HepG2 (cell line): ENCODE results near the gene MYH10. TPM values are rescaled to one million over a fixed set of nuclear protein-coding genes. Genes with fewer than 3 reads are reported as not detected.

Source experiments
- AKAP8 ChIP-seq: sonication (generic); formaldehyde crosslinking; IDR thresholded peaks from 2 replicates; pipeline ENCODE4 v1.5.1; 2020; ENCODE audit warnings: mild to moderate bottlenecking, missing genetic modification reagents
- FOXA3 ChIP-seq: IDR thresholded peaks from 2 replicates; pipeline ENCODE4 v1.6.1; 2016; ENCODE audit warnings: missing genetic modification reagents, missing compliant biosample characterization
- KMT2B ChIP-seq: IDR thresholded peaks from 2 replicates; pipeline ENCODE4 v1.6.1; 2016; ENCODE audit warnings: missing genetic modification reagents, missing compliant biosample characterization
- MAFF ChIP-seq: IDR thresholded peaks from 2 replicates; pipeline ENCODE4 v1.6.1; 2011; ENCODE audit warnings: low read depth, low read length, improper control_type of control experiment
- NPAS2 ChIP-seq: sonication (generic); formaldehyde crosslinking; IDR thresholded peaks from 2 replicates; pipeline ENCODE4 v1.8.0; 2022; ENCODE audit warnings: mild to moderate bottlenecking, missing genetic modification reagents, borderline replicate concordance
- TOE1 ChIP-seq: sonication (generic); formaldehyde crosslinking; IDR thresholded peaks from 2 replicates; pipeline ENCODE4 v1.4.0; 2020; ENCODE audit warnings: mild to moderate bottlenecking, missing genetic modification reagents
- ZBTB38 ChIP-seq: sonication (generic); formaldehyde crosslinking; IDR thresholded peaks from 2 replicates; pipeline ENCODE4 v1.5.1; 2020; ENCODE audit warnings: mild to moderate bottlenecking, missing genetic modification reagents
- ZFP1 ChIP-seq: IDR thresholded peaks from 2 replicates; pipeline ENCODE4 v1.6.1; 2016
- ZFP82 ChIP-seq: sonication (generic); formaldehyde crosslinking; IDR thresholded peaks from 2 replicates; pipeline ENCODE4 v1.5.1; 2020; ENCODE audit warnings: mild to moderate bottlenecking, missing genetic modification reagents, borderline replicate concordance
- ZFY ChIP-seq: sonication (generic); formaldehyde crosslinking; IDR thresholded peaks from 2 replicates; pipeline ENCODE4 v1.4.0; 2020; ENCODE audit warnings: missing genetic modification reagents
- ZNF20 ChIP-seq: sonication (generic); formaldehyde crosslinking; IDR thresholded peaks from 2 replicates; pipeline ENCODE4 v1.4.0; 2020; ENCODE audit warnings: mild to moderate bottlenecking, moderate library complexity, missing genetic modification reagents
- ZNF230 ChIP-seq: sonication (generic); formaldehyde crosslinking; IDR thresholded peaks from 2 replicates; pipeline ENCODE4 v1.4.0; 2020; ENCODE audit warnings: mild to moderate bottlenecking, missing genetic modification reagents
- ZNF441 ChIP-seq: sonication (generic); formaldehyde crosslinking; IDR thresholded peaks from 2 replicates; pipeline ENCODE4 v1.7.0; 2021; ENCODE audit warnings: missing genetic modification reagents, borderline replicate concordance
- ZNF605 ChIP-seq: sonication (generic); formaldehyde crosslinking; IDR thresholded peaks from 2 replicates; pipeline ENCODE4 v1.8.0; 2022; ENCODE audit warnings: mild to moderate bottlenecking, missing genetic modification reagents
- ZNF724P ChIP-seq: sonication (generic); formaldehyde crosslinking; IDR thresholded peaks from 2 replicates; pipeline ENCODE4 v1.8.0; 2022; ENCODE audit warnings: missing genetic modification reagents, borderline replicate concordance
- ZNF780A ChIP-seq: sonication (generic); formaldehyde crosslinking; IDR thresholded peaks from 2 replicates; pipeline ENCODE4 v1.8.0; 2022; ENCODE audit warnings: mild to moderate bottlenecking, missing genetic modification reagents, moderate library complexity
- ZNF792 ChIP-seq: IDR thresholded peaks from 2 replicates; pipeline ENCODE4 v1.6.1; 2016
- ZSCAN20 ChIP-seq: sonication (generic); formaldehyde crosslinking; IDR thresholded peaks from 2 replicates; pipeline ENCODE4 v1.4.0; 2020; ENCODE audit warnings: missing genetic modification reagents, mild to moderate bottlenecking, borderline replicate concordance
- polyA plus RNA-seq, 8 experiments: library from polyadenylated mRNA; depleted of rRNA in 3 of 8; stranded (reverse) in 7 of 8; unstranded in 1 of 8; fragments of >200 nt; fragmentation: Illumina TruSeq in 4 of 8; extraction: Trizol in 4 of 8; gene quantifications; 2 replicates each; pipeline versions ENCODE4 v1.2.1 to v1.2.3, GENCODE V29; 2011 to 2016; ENCODE audit warnings: low read depth in 4 of 8, missing spikeins in 1 of 8, mixed read lengths in 1 of 8; ENCODE audit not compliant: insufficient read depth in 1 of 8
- total RNA-seq, 5 experiments: library from RNA; depleted of rRNA; stranded (reverse); fragments of >200 nt; fragmentation: Illumina TruSeq; extraction: Trizol; gene quantifications; 2 replicates each; pipeline ENCODE4 v1.2.3, GENCODE V29; 2016; ENCODE audit warnings: low read depth in 1 of 5
- TF ChIP-seq, protein P1 (sequence below): IDR thresholded peaks from 2 replicates; pipeline ENCODE4 v1.6.1; 2016; ENCODE audit warnings: low read depth, missing genetic modification reagents, missing compliant biosample characterization
- TF ChIP-seq, protein P2 (sequence below): sonication (generic); formaldehyde crosslinking; IDR thresholded peaks from 2 replicates; pipeline ENCODE4 v1.8.0; 2022; ENCODE audit warnings: mild to moderate bottlenecking, missing genetic modification reagents, moderate library complexity
- TF ChIP-seq, protein P3 (sequence below): sonication (generic); formaldehyde crosslinking; IDR thresholded peaks from 2 replicates; pipeline ENCODE4 v1.9.0; 2021; ENCODE audit warnings: missing genetic modification reagents, borderline replicate concordance
- TF ChIP-seq, protein P4 (sequence below): sonication (generic); formaldehyde crosslinking; IDR thresholded peaks from 2 replicates; pipeline ENCODE4 v1.8.0; 2022; ENCODE audit warnings: low read depth, missing genetic modification reagents

The MYH10 gene
- total and polyA plus RNA-seq, 2 of the 13 experiments (the other 11 are each of a cell fraction or from before 2014, with no cell fraction given): 43.4 to 68.6 TPM

DNA sequence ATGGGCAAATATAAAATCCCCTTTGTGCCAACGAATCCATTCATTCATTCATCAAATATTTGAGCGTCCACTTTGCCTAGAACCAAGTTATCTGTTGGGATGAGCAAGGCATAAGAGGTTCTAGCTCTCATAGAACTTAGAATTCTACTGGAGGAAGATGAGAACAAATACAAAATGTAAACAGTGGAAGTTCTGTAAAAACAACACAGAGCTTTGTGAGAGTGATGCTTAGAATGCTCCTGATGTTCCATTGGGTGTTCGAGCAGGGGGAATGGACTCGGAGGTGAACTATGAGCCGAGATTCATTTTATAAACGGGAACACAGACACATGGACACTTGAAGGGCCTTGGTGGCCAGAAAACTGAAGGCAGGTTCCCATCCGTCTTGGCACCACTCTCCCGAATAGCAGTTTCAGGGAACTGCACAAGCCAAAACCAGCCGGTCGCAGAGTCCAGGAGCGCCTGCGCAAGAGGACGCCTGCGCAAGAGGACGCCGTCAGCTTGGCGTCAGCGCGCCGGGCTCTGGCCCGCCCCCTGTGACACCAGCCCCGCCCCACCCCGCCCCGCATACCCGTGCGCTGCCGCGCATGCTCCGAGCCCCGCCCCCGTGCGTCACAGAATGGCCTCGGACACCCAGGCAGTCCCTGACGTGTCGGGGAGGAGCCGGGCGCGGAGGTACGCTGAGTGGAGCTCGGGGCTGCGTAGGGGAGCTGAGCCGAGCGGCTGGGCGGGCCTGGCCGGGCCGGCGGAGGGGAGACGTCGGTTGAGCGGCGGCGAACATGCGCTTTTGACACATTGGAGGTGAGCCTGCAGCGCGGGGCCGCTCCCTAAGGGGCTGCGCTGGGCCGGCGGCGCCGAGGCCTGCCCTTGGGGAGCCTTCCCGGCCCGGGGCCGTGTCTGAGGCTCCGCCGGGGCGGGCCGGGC is 195.0 kb downstream of the MYH10 start, which contains the start of gene NDEL1 (continued):
- TF ChIP-seq FOXA3 (CRISPR knock-in tag) (no peak; the same call in 1 of the 2 replicates), ZBTB38 (CRISPR knock-in tag) (no peak; the same call in 1 of the 2 replicates), KMT2B (CRISPR knock-in tag) (no peak; the same call in none of the 2 replicates), ZNF780A (0 out of 2 replicates have a peak, but pooled peaks have one; percentile 45), ZNF20 (no peak), NPAS2 (CRISPR knock-in tag) (no peak), AKAP8 (CRISPR knock-in tag) (no peak), ZNF792 (no peak), ZNF441 (CRISPR knock-in tag) (peak; percentile 25; the same call in 1 of the 2 replicates), ZFP82 (0 out of 2 replicates have a peak, but pooled peaks have one; percentile 71), ZFY (CRISPR knock-in tag) (peak; percentile 97), ZFP1 (CRISPR knock-in tag) (no peak), ZNF230 (CRISPR knock-in tag) (no peak), MAFF (no peak), ZNF605 (CRISPR knock-in tag) (0 out of 2 replicates have a peak, but pooled peaks have one; percentile 10), ZNF724P (CRISPR knock-in tag) (no peak), TOE1 (no peak), ZSCAN20 (CRISPR knock-in tag) (peak; percentile 72)
- TF ChIP-seq, protein P1, sequence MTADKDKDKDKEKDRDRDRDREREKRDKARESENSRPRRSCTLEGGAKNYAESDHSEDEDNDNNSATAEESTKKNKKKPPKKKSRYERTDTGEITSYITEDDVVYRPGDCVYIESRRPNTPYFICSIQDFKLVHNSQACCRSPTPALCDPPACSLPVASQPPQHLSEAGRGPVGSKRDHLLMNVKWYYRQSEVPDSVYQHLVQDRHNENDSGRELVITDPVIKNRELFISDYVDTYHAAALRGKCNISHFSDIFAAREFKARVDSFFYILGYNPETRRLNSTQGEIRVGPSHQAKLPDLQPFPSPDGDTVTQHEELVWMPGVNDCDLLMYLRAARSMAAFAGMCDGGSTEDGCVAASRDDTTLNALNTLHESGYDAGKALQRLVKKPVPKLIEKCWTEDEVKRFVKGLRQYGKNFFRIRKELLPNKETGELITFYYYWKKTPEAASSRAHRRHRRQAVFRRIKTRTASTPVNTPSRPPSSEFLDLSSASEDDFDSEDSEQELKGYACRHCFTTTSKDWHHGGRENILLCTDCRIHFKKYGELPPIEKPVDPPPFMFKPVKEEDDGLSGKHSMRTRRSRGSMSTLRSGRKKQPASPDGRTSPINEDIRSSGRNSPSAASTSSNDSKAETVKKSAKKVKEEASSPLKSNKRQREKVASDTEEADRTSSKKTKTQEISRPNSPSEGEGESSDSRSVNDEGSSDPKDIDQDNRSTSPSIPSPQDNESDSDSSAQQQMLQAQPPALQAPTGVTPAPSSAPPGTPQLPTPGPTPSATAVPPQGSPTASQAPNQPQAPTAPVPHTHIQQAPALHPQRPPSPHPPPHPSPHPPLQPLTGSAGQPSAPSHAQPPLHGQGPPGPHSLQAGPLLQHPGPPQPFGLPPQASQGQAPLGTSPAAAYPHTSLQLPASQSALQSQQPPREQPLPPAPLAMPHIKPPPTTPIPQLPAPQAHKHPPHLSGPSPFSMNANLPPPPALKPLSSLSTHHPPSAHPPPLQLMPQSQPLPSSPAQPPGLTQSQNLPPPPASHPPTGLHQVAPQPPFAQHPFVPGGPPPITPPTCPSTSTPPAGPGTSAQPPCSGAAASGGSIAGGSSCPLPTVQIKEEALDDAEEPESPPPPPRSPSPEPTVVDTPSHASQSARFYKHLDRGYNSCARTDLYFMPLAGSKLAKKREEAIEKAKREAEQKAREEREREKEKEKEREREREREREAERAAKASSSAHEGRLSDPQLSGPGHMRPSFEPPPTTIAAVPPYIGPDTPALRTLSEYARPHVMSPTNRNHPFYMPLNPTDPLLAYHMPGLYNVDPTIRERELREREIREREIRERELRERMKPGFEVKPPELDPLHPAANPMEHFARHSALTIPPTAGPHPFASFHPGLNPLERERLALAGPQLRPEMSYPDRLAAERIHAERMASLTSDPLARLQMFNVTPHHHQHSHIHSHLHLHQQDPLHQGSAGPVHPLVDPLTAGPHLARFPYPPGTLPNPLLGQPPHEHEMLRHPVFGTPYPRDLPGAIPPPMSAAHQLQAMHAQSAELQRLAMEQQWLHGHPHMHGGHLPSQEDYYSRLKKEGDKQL (CRISPR knock-in tag): no peak
- TF ChIP-seq, protein P2, sequence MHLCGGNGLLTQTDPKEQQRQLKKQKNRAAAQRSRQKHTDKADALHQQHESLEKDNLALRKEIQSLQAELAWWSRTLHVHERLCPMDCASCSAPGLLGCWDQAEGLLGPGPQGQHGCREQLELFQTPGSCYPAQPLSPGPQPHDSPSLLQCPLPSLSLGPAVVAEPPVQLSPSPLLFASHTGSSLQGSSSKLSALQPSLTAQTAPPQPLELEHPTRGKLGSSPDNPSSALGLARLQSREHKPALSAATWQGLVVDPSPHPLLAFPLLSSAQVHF (CRISPR knock-in tag): no peak
- TF ChIP-seq, protein P3, sequence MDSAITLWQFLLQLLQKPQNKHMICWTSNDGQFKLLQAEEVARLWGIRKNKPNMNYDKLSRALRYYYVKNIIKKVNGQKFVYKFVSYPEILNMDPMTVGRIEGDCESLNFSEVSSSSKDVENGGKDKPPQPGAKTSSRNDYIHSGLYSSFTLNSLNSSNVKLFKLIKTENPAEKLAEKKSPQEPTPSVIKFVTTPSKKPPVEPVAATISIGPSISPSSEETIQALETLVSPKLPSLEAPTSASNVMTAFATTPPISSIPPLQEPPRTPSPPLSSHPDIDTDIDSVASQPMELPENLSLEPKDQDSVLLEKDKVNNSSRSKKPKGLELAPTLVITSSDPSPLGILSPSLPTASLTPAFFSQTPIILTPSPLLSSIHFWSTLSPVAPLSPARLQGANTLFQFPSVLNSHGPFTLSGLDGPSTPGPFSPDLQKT (CRISPR knock-in tag): no peak
- TF ChIP-seq, protein P4, sequence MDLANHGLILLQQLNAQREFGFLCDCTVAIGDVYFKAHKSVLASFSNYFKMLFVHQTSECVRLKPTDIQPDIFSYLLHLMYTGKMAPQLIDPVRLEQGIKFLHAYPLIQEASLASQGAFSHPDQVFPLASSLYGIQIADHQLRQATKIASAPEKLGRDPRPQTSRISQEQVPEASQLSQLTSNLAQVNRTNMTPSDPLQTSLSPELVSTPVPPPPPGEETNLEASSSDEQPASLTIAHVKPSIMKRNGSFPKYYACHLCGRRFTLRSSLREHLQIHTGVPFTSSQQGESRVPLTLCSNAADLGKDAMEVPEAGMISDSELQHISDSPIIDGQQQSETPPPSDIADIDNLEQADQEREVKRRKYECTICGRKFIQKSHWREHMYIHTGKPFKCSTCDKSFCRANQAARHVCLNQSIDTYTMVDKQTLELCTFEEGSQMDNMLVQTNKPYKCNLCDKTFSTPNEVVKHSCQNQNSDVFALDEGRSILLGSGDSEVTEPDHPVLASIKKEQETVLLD (CRISPR knock-in tag): peak; percentile 53; the same call in 1 of the 2 replicates
